Psoas muscle (tissue), 8 donors: ENCODE results near the gene SGSM1. TPM values are rescaled to one million over a fixed set of nuclear protein-coding genes. Genes with fewer than 3 reads are reported as not detected.
"Not testable (repeated sequence)": the region's sequence is repeated elsewhere in the genome, so short reads cannot be mapped to it uniquely, and the experiment has no call there.

Source experiments
- ATAC-seq, 4 donors: fragments of 200-7000 bp; cut with Tn5 transposase; one replicate each; pipeline ENCODE4 v1.9.1; 2020; ENCODE audit warnings: moderate library complexity in 3 of 4, mild to moderate bottlenecking in 2 of 4
- DNase-seq, 2 donors: peaks; one replicate each; pipeline ENCODE4 v3.0.0-alpha.2; 2020
- H3K27ac ChIP-seq: fragments of 200-600 bp; one replicate; pipeline ENCODE4 v1.8.0; 2022
- H3K27me3 ChIP-seq, 3 donors: fragments of 200-600 bp in 1 of 3; one replicate each; pipeline versions ENCODE4 v1.6.1 to v1.8.0; 2013 to 2022; ENCODE audit warnings: low read length in 2 of 3, mild to moderate bottlenecking in 2 of 3, moderate library complexity in 1 of 3; ENCODE audit not compliant: insufficient read depth in 3 of 3
- H3K36me3 ChIP-seq, 2 donors: fragments of 200-600 bp in 1 of 2; one replicate each; pipeline versions ENCODE4 v1.6.1 to v1.8.0; 2013 to 2022; ENCODE audit warnings: low read depth in 1 of 2, mild to moderate bottlenecking in 1 of 2, moderate library complexity in 1 of 2; ENCODE audit not compliant: insufficient read depth in 1 of 2
- H3K4me1 ChIP-seq: fragments of 200-600 bp; one replicate; pipeline ENCODE4 v1.8.0; 2022
- H3K4me3 ChIP-seq: fragments of 200-600 bp; one replicate; pipeline ENCODE4 v1.8.0; 2022; ENCODE audit warnings: mild to moderate bottlenecking
- H3K9me3 ChIP-seq: fragments of 200-600 bp; one replicate; pipeline ENCODE4 v1.8.0; 2022
- CTCF ChIP-seq: fragments of 200-600 bp; IDR thresholded peaks from one replicate; pipeline ENCODE4 v1.8.0; 2022; ENCODE audit warnings: antibody characterized with exemption
- whole genome bisulfite sequencing, 3 donors: extraction: QIAGEN DNeasy Blood & Tissue Kit; methylation state at CpG; one replicate each; pipeline versions ENCODE4 v1.1.6 to v1.1.7; 2013; 5-methylcytosine and 5-hydroxymethylcytosine counted together
- intact Hi-C, 2 donors: fragments of 100-400 bp; cut with DNase I; formaldehyde crosslinking; loops; one replicate each; pipeline versions ENCODE4 v1.11.0 to v1.14.2; 2022
- polyA plus RNA-seq, 3 donors: library from polyadenylated mRNA; stranded (reverse); fragments of 200-250 nt; gene quantifications; one replicate each; pipeline ENCODE4 v1.2.3, GENCODE V29; 2013
- total RNA-seq, 4 donors: library from RNA; stranded (reverse); fragmentation: NEBNext Ultra II Directional in 2 of 4; extraction: Animal tissue kit (Norgen Biotek cat#: 25700) in 2 of 4; gene quantifications; one replicate each; pipeline versions ENCODE4 v1.2.1 to v1.2.4, GENCODE V29; 2021 to 2023
- donor health status: healthy with polysubstance abuse.
- donor health status: DM: no; HTN: no; CAD: no; lungs with moderate emphysema.
- donor health status: Bipolar disorder and iron deficiency.
- donor health status: healthy.
- donor health status: DM: yes; HTN: yes; CAD: no.
- donor health status: DM: no; HTN: no; CAD: no.
- donor health status: DM: no; HTN: no; CAD: no.
- donor health status: DM: yes; HTN: yes; CAD: no.

SGSM1 gene
- total and polyA plus RNA-seq, 7 donors, result 0.03 to 0.98 (median 0.32) TPM

- DNase-seq, result no peak
Measured at GRCh38 chr22:24833881-24834495, 28.0 kb downstream of the SGSM1 start.

GRCh38 chr22:24834845-24835570 lies 29.0 kb downstream of the SGSM1 start:
- Histone ChIP-seq H3K4me3 (no peak overlapping the region), H3K4me1 (no peaks in the 10 kb centered on the region), H3K27ac (no peak overlapping the region), H3K27me3 (peaks cover 0 to 2% (median 0%) of the 10 kb centered on the region in 3 donors), H3K9me3 (no peaks in the 10 kb centered on the region), H3K36me3 (no peaks in the 10 kb centered on the region)
- intact Hi-C loops, result no loop called here
- WGBS, 3 donors, result 55 to 60% (median 58%) methylated on average over 13 of the region's 13 CpGs
- ATAC-seq, result no peak
- no peak for DNase-seq
- no peak for TF ChIP-seq CTCF

More at GRCh38 chr22:24833881-24834495, 28.0 kb downstream of the SGSM1 start:
- Histone ChIP-seq H3K4me1 (no peaks in the 10 kb centered on the region), H3K27me3 (peaks cover 0 to 2% (median 0%) of the 10 kb centered on the region in 3 donors), H3K36me3 (no peaks in the 10 kb centered on the region), H3K27ac (no peak overlapping the region), H3K4me3 (no peak overlapping the region), H3K9me3 (no peaks in the 10 kb centered on the region)
- no peak for TF ChIP-seq CTCF
- ATAC-seq, result no peak
- 74 to 78% (median 76%) methylated on average over 8 of the region's 8 CpGs for WGBS, 3 donors
- intact Hi-C loops, result no loop called here

- H3K4me1 ChIP-seq, result no peaks in the 10 kb centered on the region
- intact Hi-C loops, result no loop called here
- peaks cover 0 to 2% (median 0%) of the 10 kb centered on the region in 3 donors for H3K27me3 ChIP-seq
- ATAC-seq (no peak), DNase-seq (no peak)
- WGBS, 3 donors, result 26 to 44% (median 36%) methylated on average over 1 of the region's 1 CpG
- no peaks in the 10 kb centered on the region for H3K9me3 ChIP-seq
- H3K36me3 ChIP-seq, result no peaks in the 10 kb centered on the region
- no peak overlapping the region for H3K4me3 ChIP-seq
- H3K27ac ChIP-seq, result no peak overlapping the region
- no peak for TF ChIP-seq CTCF
Measured at GRCh38 chr22:24836282-24836681, 30.3 kb downstream of the SGSM1 start.

- H3K4me1 ChIP-seq, H3K36me3 ChIP-seq, H3K4me3 ChIP-seq, H3K9me3 ChIP-seq, H3K27ac ChIP-seq, DNase-seq, intact Hi-C loops, H3K27me3 ChIP-seq, ATAC-seq: not testable (repeated sequence)
- 53 to 73% (median 58%) methylated on average over 1 to 7 of the region's 8 CpGs for WGBS, 3 donors
Measured at GRCh38 chr22:24837517-24837916, 31.5 kb downstream of the SGSM1 start.

- DNase-seq (no peak), ATAC-seq (no peak)
- Histone ChIP-seq H3K27ac (no peak overlapping the region), H3K4me1 (no peaks in the 10 kb centered on the region), H3K27me3 (no peaks in the 10 kb centered on the region), H3K4me3 (no peak overlapping the region), H3K9me3 (no peaks in the 10 kb centered on the region), H3K36me3 (no peaks in the 10 kb centered on the region)
- intact Hi-C loops, result no loop called here
- no peak for TF ChIP-seq CTCF
- WGBS, 3 donors, result 50 to 73% (median 70%) methylated on average over 1 of the region's 1 CpG
Measured at GRCh38 chr22:24841261-24841660, 35.2 kb downstream of the SGSM1 start.
